Measurements from ENCODE around the gene HYDIN. TPM values are rescaled to one million over a fixed set of nuclear protein-coding genes. Genes with fewer than 3 reads are reported as not detected.
"Not testable (repeated sequence)": the region's sequence is repeated elsewhere in the genome, so short reads cannot be mapped to it uniquely, and the experiment has no call there.

The HYDIN gene
- total RNA-seq, 1 experiment from 2014 or later, result 0.35 TPM

- H3K4me1 Mint-ChIP-seq (ENCODE audit: insufficient read depth, unreplicated experiment); H3K4me3 Mint-ChIP-seq (ENCODE audit: unreplicated experiment); intact Hi-C loops (cut with micrococcal nuclease); H3K27ac Mint-ChIP-seq (ENCODE audit: low read depth, unreplicated experiment); H3K9me3 Mint-ChIP-seq (ENCODE audit: unreplicated experiment); POLR2A ChIA-PET; CTCF ChIA-PET; DNase-seq (ENCODE audit: unreplicated experiment); H3K36me3 Mint-ChIP-seq (ENCODE audit: insufficient read depth, unreplicated experiment); BruUV-seq (replicated peaks); H3K27me3 Mint-ChIP-seq (ENCODE audit: insufficient read depth, unreplicated experiment): not testable (repeated sequence)
Observed at GRCh38 chr16:70864698-70865097, 365.8 kb downstream of the HYDIN start.

GRCh38 chr16:70861996-70862395 lies 368.5 kb downstream of the HYDIN start:
- DNase-seq (ENCODE audit: unreplicated experiment), result peak; percentile 0
- H3K9me3 Mint-ChIP-seq (ENCODE audit: unreplicated experiment); H3K36me3 Mint-ChIP-seq (ENCODE audit: insufficient read depth, unreplicated experiment); H3K27ac Mint-ChIP-seq (ENCODE audit: low read depth, unreplicated experiment); POLR2A ChIA-PET; H3K4me3 Mint-ChIP-seq (ENCODE audit: unreplicated experiment); intact Hi-C loops (cut with micrococcal nuclease); H3K27me3 Mint-ChIP-seq (ENCODE audit: insufficient read depth, unreplicated experiment); BruUV-seq (replicated peaks); CTCF ChIA-PET; H3K4me1 Mint-ChIP-seq (ENCODE audit: insufficient read depth, unreplicated experiment): not testable (repeated sequence)

DNA sequence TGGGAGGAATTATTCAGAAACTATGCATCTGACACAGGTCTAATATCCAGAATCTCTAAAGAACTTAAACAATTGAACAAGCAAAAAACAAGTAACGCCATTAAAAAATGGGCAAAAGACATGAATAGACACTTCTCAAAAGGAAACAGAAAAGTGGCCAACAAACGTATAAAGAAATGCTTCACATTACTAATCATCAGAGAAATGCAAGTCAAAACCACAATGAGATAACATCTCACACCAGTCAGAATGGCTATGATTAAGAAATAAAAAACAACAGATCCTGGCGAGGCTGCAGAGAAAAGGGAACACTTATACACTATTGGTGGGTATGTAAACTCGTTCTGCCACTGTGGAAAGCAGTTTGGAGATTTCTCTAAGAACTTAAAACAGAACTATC lies 379.2 kb downstream of the HYDIN start:
- CTCF ChIA-PET; POLR2A ChIA-PET; H3K4me1 Mint-ChIP-seq (ENCODE audit: insufficient read depth, unreplicated experiment); DNase-seq (ENCODE audit: unreplicated experiment); H3K36me3 Mint-ChIP-seq (ENCODE audit: insufficient read depth, unreplicated experiment); intact Hi-C loops (cut with micrococcal nuclease); H3K27me3 Mint-ChIP-seq (ENCODE audit: insufficient read depth, unreplicated experiment); H3K27ac Mint-ChIP-seq (ENCODE audit: low read depth, unreplicated experiment); BruUV-seq (replicated peaks); H3K4me3 Mint-ChIP-seq (ENCODE audit: unreplicated experiment); H3K9me3 Mint-ChIP-seq (ENCODE audit: unreplicated experiment): not testable (repeated sequence)

DNA sequence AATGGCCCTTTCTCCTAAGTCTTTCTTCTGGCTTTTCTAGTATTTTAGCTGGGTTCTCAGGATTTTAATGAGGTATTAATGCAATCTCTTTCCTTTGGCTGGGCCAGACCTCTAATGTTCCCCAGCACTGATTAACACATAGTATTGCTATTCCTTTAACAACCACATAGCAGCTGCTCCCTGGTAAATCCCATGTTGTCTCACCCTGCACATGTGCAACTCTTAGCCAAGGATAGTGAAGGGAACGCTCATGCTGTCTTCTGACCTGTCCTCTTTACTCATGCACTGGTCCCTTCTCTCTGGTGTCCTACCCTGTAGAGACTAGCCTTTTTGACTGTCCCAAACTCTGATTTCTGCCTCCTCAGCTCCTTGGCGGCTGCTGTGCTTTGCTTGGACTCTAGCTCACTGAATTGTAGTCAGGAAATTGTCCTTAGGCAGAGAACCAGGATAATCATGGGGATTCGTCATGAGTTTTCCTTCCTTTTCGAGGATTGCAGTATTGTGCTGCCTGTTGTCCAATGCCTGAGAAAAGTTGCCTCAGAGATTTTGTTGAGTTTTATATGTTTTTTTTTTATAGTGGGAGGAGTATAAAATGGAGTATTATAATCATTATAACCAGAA lies 406.9 kb downstream of the HYDIN start:
- H3K4me3 Mint-ChIP-seq (ENCODE audit: unreplicated experiment); H3K9me3 Mint-ChIP-seq (ENCODE audit: unreplicated experiment); H3K27me3 Mint-ChIP-seq (ENCODE audit: insufficient read depth, unreplicated experiment); BruUV-seq (replicated peaks); DNase-seq (ENCODE audit: unreplicated experiment); H3K4me1 Mint-ChIP-seq (ENCODE audit: insufficient read depth, unreplicated experiment); H3K36me3 Mint-ChIP-seq (ENCODE audit: insufficient read depth, unreplicated experiment); POLR2A ChIA-PET; intact Hi-C loops (cut with micrococcal nuclease); H3K27ac Mint-ChIP-seq (ENCODE audit: low read depth, unreplicated experiment); CTCF ChIA-PET: not testable (repeated sequence)

- POLR2A ChIA-PET; CTCF ChIA-PET; H3K4me3 Mint-ChIP-seq (ENCODE audit: unreplicated experiment); intact Hi-C loops (cut with micrococcal nuclease); BruUV-seq (replicated peaks); H3K36me3 Mint-ChIP-seq (ENCODE audit: insufficient read depth, unreplicated experiment); DNase-seq (ENCODE audit: unreplicated experiment); H3K27me3 Mint-ChIP-seq (ENCODE audit: insufficient read depth, unreplicated experiment); H3K9me3 Mint-ChIP-seq (ENCODE audit: unreplicated experiment); H3K27ac Mint-ChIP-seq (ENCODE audit: low read depth, unreplicated experiment); H3K4me1 Mint-ChIP-seq (ENCODE audit: insufficient read depth, unreplicated experiment): not testable (repeated sequence)
Observed at GRCh38 chr16:70822734-70823133, 407.8 kb downstream of the HYDIN start.

GRCh38 chr16:70818088-70818487 lies 412.4 kb downstream of the HYDIN start:
- BruUV-seq (replicated peaks); CTCF ChIA-PET; H3K27me3 Mint-ChIP-seq (ENCODE audit: insufficient read depth, unreplicated experiment); H3K36me3 Mint-ChIP-seq (ENCODE audit: insufficient read depth, unreplicated experiment); DNase-seq (ENCODE audit: unreplicated experiment); H3K4me1 Mint-ChIP-seq (ENCODE audit: insufficient read depth, unreplicated experiment); H3K9me3 Mint-ChIP-seq (ENCODE audit: unreplicated experiment); intact Hi-C loops (cut with micrococcal nuclease); H3K27ac Mint-ChIP-seq (ENCODE audit: low read depth, unreplicated experiment); POLR2A ChIA-PET; H3K4me3 Mint-ChIP-seq (ENCODE audit: unreplicated experiment): not testable (repeated sequence)

DNA sequence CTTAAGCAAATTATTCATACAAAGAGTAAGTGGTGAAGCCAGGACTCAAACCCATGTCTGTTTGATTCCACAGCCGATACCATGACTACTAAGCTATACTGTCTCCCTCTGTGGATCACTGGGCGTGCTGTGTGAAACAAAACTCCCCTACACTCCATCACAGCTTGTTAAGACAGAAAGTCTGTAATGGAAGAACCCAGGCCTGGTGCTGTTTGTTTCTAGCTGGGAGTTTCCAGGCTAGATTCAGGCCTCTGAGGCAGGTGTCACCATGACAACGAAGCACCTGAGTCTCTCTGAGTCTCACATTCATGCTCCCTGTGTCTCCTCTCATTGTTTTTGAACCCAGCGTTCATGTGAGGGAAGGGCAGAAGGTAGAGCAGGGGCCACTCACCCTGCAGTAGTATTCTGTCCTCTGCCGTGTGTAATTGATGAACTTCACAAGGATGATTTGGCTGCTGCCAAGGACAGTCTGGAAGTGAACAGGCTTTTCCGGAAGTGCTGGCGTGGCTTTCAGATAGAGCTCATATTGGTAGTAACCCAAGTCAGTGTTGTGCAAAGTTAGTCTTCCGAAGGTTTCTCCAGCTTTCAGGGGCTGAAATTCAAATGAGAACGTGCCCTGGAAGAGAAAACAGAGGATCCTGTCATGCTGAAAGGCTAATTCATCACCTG lies 421.0 kb downstream of the HYDIN start:
- Mint-ChIP-seq H3K27me3 (ENCODE audit: insufficient read depth, unreplicated experiment) (no peaks in the 10 kb centered on the region), H3K4me3 (ENCODE audit: unreplicated experiment) (no peak overlapping the region), H3K9me3 (ENCODE audit: unreplicated experiment) (no peaks in the 10 kb centered on the region), H3K36me3 (ENCODE audit: insufficient read depth, unreplicated experiment) (no peaks in the 10 kb centered on the region), H3K4me1 (ENCODE audit: insufficient read depth, unreplicated experiment) (peaks cover 8% of the 10 kb centered on the region), H3K27ac (ENCODE audit: low read depth, unreplicated experiment) (no peak overlapping the region)
- intact Hi-C loops (cut with micrococcal nuclease), result no loop called here
- BruUV-seq (replicated peaks), result no TSS peak
- CTCF ChIA-PET, result interaction anchor here (0.9 kb wide), 1 partner anchor 548 kb away, joined by 3 read pairs; no protein-coding TSS in a partner anchor
- POLR2A ChIA-PET, result interaction anchor here (1.7 kb wide), 1 partner anchor 9 kb away, joined by 10 read pairs; the partner anchor contains the start of gene VAC14
- no peak for TF ChIP-seq CTCF (IDR thresholded peaks at IDR 0.05; ENCODE audit: unreplicated experiment)
- no peak for DNase-seq (ENCODE audit: unreplicated experiment)
